Type B pancreatic cell (in vitro differentiated cells): Measurements from ENCODE around the gene B3GAT3. TPM values are rescaled to one million over a fixed set of nuclear protein-coding genes. Genes with fewer than 3 reads are reported as not detected.

Source experiments
- DNase-seq: peaks from one replicate; pipeline ENCODE4 v3.0.0; 2021; ENCODE audit warnings: mixed read lengths; ENCODE audit not compliant: unreplicated experiment; ENCODE audit errors: extremely low spot score
- H3K27ac Mint-ChIP-seq: 2 replicates; pipeline ENCODE4 v1.8.0; 2021; ENCODE audit warnings: mild to moderate bottlenecking, mixed read lengths
- H3K27me3 Mint-ChIP-seq: 2 replicates; pipeline ENCODE4 v1.8.0; 2021; ENCODE audit warnings: mixed read lengths
- H3K36me3 Mint-ChIP-seq: 2 replicates; pipeline ENCODE4 v1.8.0; 2021; ENCODE audit warnings: mixed read lengths
- H3K4me1 Mint-ChIP-seq: one replicate; pipeline ENCODE4 v1.8.0; 2021; ENCODE audit warnings: mixed read lengths; ENCODE audit not compliant: unreplicated experiment
- H3K4me3 Mint-ChIP-seq: 2 replicates; pipeline ENCODE4 v1.8.0; 2021; ENCODE audit warnings: mild to moderate bottlenecking, mixed read lengths
- H3K9me3 Mint-ChIP-seq: 2 replicates; pipeline ENCODE4 v1.8.0; 2021; ENCODE audit warnings: mixed read lengths
- total RNA-seq: library from RNA; stranded (reverse); gene quantifications from 2 replicates; pipeline ENCODE4 v1.2.1, GENCODE V29; 2021; ENCODE audit warnings: low replicate concordance
- TF ChIP-seq, protein P1 (sequence below): fragments of 200-600 bp; sonication (generic); conservative IDR thresholded peaks from 2 replicates; pipeline ENCODE4 v1.5.0; 2021; ENCODE audit warnings: antibody characterized with exemption, mild to moderate bottlenecking

The B3GAT3 gene
- total RNA-seq, 1 donor from 2014 or later: 50.0 TPM

DNA sequence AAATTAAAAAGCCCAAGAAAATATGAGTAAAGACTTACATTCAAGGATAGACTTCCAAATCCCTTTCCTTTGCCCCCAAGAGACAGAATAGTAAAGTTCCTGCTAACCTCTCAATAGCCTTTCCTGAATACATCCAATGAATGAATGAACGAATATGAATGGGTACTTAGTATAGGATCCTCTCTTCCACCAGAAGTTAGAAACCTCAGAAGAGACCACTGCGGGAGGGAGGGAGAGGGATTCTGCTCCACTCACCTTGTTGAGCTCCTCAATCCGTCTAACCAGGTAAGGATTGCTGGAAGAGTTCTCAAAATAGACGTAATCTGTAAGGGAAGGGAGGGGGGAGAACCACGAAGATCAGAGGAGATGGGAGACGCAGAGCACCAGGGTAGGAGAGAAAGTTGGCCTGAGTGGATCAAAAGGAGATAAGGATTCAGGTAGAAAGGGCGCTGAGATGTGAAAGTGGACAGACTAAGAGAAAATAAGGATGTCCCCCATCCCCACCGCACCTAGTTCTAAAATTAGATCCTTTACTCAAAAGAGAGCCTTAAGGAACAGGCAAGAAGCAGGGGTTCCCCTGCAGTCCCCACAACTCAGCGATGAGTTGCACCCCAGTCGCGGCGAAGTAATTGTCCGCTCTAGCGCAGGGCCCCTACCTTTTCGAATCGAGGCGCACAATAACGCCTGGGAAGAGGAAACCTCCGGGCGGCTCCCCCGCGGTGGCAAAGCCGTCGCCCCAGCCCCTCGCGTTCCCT, 21.2 kb downstream of the B3GAT3 start:
- TF ChIP-seq, protein P1, sequence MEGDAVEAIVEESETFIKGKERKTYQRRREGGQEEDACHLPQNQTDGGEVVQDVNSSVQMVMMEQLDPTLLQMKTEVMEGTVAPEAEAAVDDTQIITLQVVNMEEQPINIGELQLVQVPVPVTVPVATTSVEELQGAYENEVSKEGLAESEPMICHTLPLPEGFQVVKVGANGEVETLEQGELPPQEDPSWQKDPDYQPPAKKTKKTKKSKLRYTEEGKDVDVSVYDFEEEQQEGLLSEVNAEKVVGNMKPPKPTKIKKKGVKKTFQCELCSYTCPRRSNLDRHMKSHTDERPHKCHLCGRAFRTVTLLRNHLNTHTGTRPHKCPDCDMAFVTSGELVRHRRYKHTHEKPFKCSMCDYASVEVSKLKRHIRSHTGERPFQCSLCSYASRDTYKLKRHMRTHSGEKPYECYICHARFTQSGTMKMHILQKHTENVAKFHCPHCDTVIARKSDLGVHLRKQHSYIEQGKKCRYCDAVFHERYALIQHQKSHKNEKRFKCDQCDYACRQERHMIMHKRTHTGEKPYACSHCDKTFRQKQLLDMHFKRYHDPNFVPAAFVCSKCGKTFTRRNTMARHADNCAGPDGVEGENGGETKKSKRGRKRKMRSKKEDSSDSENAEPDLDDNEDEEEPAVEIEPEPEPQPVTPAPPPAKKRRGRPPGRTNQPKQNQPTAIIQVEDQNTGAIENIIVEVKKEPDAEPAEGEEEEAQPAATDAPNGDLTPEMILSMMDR: no peak
- Mint-ChIP-seq H3K36me3 (peaks cover 31% of the 10 kb centered on the region), H3K4me1 (peaks cover 46% of the 10 kb centered on the region), H3K27me3 (peaks cover 3% of the 10 kb centered on the region), H3K4me3 (peak overlapping the region; percentile 94), H3K9me3 (no peaks in the 10 kb centered on the region), H3K27ac (peak overlapping the region; percentile 100)
- DNase-seq: no peak

DNA sequence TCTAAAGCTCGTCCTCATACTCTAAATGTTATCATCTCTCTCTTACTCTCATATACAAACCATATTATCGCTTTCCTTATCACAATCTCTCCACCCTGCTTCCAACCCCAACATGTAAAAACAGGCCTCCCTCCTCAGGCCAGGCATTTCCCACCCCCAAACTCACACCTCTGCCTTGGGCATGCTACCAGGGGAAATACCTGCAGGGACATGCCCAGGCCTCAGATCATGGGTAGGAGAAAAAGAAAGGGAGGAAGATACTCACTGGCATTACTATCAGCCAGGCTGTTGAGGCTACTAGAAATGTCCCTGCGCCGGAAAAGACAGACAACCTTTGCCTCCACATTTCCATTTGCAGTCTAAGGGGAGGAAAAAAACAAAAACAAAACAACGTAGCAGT, 21.9 kb downstream of the B3GAT3 start:
- no peaks in the 10 kb centered on the region for H3K9me3 Mint-ChIP-seq
- TF ChIP-seq, protein P1: no peak
- H3K27ac Mint-ChIP-seq: peak overlapping the region; percentile 100
- peaks cover 31% of the 10 kb centered on the region for H3K36me3 Mint-ChIP-seq
- H3K27me3 Mint-ChIP-seq: peaks cover 3% of the 10 kb centered on the region
- H3K4me3 Mint-ChIP-seq: peak overlapping the region; percentile 94
- no peak for DNase-seq
- H3K4me1 Mint-ChIP-seq: peaks cover 42% of the 10 kb centered on the region

DNA sequence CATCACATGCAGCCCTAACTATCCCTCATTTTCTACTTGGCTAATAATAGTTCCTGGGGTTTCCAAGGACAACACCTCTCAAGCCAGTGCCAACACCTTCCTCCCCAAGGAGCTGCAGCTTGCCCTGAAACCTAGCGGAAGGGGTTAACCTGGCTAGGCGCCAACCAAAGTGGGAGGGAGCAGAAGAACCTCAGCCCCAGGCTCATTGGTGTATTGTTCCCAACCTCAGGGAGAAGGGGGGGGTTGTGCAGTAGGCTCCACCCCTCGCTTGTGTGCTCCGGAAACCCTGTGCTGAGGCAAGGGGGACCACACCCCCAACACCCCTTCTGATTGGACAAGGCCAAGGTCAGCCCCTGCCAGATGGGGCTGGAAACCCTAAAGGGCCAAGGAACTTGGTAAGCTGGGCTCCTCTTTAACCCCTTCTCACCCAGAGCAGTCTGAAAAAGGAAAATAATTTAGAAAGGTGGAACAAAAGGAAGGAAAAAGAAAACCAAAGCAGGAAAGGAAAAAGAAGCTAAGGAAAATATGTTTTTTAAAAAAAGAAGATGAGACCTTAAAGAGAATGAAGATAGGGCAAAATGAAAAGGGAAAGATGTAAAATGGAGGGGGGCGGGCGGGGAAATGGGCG, 22.6 kb downstream of the B3GAT3 start:
- TF ChIP-seq, protein P1: no peak
- Mint-ChIP-seq H3K27me3 (peaks cover 3% of the 10 kb centered on the region), H3K36me3 (peaks cover 34% of the 10 kb centered on the region), H3K27ac (peak overlapping the region; percentile 100), H3K4me3 (peak overlapping the region; percentile 94), H3K9me3 (no peaks in the 10 kb centered on the region), H3K4me1 (peaks cover 40% of the 10 kb centered on the region)
- peak; percentile 90 for DNase-seq

DNA sequence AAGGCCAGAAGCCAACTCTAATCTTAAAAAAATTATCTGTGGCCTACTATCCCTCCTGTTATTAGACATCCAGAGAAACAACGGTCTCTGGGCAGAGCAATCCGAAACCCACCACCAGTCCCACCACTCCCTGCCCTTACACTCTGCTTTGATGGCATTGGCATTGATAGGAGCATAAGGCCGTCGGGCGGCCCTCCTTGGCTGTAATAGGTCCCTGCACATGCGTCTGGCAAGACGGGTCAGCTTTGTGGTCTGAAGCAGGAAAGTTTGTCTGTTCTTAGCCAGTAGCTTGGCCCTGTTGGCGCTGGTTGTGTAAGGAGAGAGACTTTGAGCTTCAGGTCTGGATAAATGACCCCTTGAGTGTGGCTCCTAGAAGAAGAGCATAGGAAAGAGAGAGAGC, 26.7 kb downstream of the B3GAT3 start:
- Mint-ChIP-seq H3K36me3 (peaks cover 35% of the 10 kb centered on the region), H3K27me3 (no peaks in the 10 kb centered on the region), H3K4me1 (peaks cover 38% of the 10 kb centered on the region), H3K4me3 (no peak overlapping the region), H3K27ac (peak overlapping the region; percentile 68), H3K9me3 (no peaks in the 10 kb centered on the region)
- DNase-seq: no peak
- TF ChIP-seq, protein P1: no peak

DNA sequence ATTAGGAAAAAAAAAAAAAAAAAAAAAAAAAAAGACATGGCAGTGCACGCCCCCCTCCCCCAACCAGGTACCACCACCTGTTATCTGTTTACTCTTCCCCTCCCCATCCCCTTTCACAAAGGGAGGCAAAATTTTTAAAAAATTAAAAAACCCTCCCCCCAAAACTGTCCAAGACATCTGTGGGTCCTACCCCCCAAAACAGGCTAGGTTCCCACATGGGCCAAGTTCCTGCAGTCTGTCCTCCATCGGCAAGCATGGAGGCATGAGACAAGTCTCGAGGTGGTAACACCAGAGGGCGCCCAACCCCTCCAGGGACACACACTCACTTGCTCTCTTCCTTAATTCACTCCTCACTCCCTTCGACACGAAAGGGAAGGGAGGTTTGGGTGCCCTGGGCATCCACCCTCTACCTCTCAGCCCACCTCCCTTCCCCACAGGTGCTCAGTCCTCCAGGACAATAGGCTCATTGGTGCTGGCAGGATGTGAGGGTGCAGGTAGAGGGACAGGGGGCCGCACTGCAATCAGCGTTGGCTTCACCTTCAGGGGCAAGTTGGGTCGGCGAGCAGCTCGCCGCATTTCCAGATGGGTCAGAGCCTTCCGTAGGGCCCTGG, 28.2 kb downstream of the B3GAT3 start:
- H3K4me3 Mint-ChIP-seq: peak overlapping the region; percentile 85
- peaks cover 19% of the 10 kb centered on the region for H3K36me3 Mint-ChIP-seq
- H3K9me3 Mint-ChIP-seq: no peaks in the 10 kb centered on the region
- no peaks in the 10 kb centered on the region for H3K27me3 Mint-ChIP-seq
- TF ChIP-seq, protein P1: peak; percentile 71
- H3K4me1 Mint-ChIP-seq: peaks cover 23% of the 10 kb centered on the region
- DNase-seq: no peak
- H3K27ac Mint-ChIP-seq: peak overlapping the region; percentile 88
